NCI-H2196 treated with DMSO at 0.1 percent for 48 hours (cell line): ENCODE results near the gene MRPL43.

ENCODE experiments used
- DNase-seq: peaks from one replicate; lab custom pipeline; 2025; ENCODE audit not compliant: unreplicated experiment; lab: John Stamatoyannopoulos, UW

Gene MRPL43

DNA sequence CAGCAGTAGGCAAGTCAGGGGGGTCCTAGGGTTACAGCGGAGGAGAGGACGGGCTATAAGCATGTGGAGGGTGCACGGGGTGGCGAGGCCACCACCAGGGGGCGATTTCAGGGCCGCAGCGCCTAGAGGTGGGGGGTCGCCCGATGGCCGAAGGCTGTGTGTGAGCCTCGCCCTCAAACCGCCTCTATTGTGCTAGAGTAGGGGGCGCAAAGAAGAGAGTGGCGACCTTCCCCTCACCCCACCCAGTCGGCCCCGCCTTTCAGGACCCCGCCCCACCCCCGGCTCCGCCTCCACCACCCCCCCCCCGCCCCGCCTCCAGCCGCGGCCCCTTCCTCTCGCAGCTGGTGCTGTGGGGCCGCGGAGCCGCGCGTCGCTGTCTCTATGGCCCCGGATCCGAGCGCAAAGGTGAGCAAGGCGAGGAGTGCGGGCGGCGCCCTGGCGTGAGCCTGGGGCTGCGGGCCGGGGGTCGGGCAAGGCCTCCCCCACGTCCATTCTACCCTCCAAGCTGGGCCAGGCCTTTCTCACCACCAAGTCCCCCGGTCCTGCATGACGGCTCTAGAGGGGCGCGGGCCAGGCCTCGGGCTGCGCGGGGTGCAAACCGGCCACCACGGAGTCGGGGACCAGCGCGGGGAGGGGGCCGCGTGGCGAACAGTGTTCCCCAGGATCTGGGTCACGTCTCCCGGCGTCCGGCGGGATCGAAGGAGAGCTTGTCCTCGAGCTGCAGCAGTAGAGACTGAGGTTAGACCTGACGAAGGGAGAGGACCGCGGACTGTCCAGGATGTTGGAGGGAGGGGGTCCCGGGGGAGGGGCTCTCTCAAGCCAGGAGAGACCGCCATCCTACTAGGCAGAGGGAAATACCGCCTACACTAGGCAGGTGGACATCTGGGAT lies 17.9 kb downstream of the MRPL43 start, which contains the start of gene SEMA4G:
SEMA4G (plus strand) TSS at position 318 of the 889 bp plus-strand sequence. CDS start 3,409 bp downstream, outside the sequence.
- DNase-seq = no peak

DNA sequence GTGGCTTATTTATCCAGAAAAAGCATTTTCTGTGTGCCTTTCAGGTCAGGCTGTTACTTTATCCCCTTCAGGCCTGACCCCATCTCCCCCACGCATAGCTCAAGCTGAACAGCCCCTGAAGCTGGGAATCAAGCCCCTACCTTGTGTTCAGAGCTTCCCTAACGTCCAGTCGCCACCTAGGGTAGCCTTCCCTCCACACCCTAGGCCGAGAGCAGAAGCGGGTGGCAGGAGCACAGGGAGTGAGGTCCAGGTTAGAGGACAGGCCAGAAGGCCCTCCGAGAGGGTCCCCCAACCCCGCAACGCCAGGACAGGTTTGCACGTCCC lies 18.5 kb downstream of the MRPL43 start:
- DNase-seq = no peak

DNA sequence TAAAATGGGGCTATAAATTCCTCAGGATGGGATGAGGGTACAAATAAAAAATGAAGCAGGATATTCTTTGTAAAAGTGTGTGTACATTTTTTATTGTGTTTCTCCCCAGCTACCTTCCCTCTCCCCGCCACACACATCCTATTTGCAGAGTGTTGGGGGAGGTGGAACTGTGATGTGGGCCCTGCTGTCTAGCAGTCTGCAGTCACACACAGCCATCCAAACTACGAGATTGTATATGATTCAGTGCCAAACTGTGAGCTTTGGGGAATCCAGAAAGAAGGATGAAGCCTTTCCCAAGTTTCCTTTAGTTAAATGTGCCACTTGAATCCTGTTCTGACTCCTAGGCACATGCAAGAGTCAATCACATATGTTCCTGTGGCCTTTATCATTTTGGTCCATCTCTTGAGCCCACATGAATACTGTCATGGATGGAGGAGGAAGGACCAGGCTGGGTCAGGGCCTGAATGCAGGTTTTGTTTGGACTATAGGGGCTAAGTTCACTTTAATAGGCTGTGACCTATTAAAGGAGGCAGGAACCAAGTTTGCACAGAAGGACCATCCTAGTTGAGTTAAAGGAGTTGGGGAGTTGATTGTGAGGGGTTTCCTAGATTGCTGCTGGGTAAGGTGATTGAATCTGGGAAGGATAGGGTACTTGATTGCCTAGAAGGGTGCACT lies 19.1 kb downstream of the MRPL43 start:
- no peak for DNase-seq

DNA sequence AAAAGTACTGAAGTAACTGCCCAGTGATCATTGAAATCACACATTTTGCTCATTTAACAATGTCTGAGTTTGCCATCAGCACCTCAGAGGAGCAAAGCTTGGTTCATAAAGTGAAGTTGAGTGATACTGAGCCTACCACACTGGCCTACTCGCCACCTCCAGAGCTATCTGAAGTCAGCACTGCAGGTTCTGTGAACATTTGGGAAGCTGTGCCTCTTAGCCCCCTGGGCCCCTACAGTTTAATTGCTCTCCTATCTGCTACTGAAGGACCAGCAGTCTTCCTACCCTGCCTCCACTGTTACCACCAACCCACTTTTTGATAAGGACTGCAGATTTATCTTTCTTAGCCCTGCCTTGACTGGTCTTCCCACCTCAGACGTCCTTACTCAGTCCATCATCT lies 20.0 kb downstream of the MRPL43 start:
- DNase-seq = no peak

DNA sequence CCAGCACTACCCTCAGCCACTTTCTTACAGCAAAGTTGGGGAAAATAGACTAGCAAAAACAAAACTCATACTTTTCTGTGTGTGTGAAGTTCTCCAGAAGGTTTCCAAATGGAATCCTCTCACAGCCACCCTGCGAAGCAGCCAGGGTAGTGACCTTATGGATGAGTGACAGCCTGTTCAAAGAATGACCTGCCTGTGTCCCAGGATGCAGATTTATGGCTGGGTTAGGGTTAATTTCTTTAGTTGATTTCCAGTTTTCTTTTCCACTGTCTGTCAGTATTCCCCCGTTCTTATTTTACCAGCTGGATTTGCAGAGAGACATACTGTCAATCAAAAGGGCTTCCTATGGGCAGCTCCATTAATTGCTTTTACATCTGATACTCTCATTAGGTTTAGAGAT lies 20.4 kb downstream of the MRPL43 start:
- DNase-seq = no peak

DNA sequence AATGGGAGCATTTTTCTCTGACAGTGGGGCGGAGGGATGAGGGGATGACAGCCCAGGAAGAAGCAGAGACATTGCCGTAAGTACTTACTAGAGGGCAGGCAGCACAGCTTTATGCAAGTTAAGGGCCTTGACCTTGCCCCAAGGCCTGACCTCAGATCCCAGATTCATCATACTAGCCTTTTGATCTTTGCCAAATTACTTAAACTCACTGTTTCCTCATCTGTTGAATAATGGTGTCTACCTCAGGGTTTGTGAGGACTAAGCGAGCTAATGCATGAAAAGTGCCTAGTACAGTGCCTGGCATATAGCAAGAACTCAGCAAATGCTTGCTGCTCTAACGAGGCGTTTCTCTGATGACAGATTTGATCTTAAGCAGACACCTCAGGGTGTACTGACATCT lies 21.5 kb downstream of the MRPL43 start:
- no peak for DNase-seq

DNA sequence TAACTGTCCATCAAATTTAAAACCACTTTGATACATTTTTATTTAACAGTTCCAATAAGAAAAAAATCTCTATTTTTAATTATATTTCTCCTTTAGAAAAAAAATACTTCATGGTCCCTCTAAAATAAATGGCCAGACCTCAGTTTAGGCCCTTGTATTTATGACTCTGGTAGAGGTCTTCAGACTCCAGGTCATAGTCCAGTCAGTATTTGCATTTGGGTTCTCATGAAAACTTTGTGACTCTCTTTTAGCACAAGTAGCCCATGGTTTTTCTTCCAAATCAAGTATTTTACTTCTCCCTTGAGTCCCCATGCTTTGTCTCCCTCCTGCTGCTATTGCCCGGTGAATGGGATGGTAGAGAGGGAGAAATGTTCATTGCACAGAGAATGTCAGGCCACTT lies 23.5 kb downstream of the MRPL43 start:
- DNase-seq = no peak

DNA sequence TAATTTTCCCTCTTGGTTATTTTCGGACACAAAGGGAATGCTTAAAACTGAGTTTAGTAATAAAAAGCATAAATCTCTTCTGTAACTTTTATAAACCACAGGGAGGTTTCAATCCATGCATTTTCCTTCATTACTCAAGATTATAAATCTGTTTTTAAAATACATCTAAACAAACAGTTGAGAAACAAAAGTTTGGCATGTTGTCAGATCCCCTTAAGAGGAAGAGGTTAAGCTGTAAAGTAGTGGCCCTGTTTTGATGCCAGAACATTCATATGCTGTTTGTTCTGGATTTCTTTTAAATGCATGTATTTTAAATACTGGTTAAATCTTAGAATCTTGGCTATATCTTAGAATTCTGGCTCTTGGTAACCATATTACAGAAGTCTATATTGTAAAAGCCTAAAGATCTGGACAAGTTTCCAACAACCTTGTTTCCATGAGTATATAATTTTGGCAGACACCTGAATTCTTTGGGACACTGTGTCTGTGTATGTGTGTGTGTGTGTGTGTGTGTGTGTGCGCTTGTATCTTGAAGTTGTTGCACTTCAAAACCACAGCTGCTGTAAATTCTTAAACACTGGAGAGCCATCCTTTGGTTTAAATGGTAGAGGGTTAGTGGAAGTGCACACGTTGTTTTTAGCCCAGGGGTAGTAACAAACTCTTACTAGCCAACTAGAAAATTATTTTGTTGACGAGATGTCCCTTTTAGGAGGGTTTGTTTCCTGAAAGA lies 24.8 kb downstream of the MRPL43 start:
- no peak for DNase-seq

DNA sequence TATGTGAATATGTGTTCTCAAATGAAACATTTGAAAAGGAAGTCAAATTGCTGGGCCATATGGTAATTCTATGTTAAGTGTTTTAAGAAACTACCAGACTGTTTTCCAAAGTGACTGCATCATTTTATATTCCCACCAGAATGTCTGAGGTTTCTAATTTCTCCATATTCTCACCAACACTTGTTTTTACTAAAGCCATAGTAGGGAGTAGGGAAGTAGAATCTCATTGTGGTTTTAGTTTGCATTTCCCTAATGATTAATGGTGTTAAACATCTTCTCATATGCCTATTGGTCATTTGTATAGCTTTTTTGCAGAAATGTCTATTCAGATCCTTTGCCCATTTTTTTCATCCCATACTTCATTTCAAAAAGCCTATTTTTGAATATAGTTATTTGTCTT lies 27.0 kb downstream of the MRPL43 start:
- no peak for DNase-seq

DNA sequence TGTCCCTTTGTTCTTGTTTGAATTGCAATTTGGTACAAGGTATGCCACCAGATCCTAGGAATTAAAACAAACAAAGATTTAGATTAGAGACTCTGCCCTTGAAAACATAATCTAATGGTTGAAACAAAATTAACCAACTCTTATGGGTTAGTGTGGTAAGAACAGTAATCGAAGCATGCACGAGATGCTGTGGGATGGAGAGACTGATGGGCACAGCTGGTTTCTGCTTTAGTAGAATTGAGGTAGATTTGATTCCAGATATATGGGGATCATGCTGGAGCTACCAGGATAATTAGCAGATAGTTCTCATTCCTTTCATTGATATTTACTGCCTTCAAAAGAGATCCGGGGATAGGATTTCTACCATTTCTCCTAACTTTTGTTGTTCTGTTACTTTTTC lies 38.4 kb downstream of the MRPL43 start:
- DNase-seq = no peak

DNA sequence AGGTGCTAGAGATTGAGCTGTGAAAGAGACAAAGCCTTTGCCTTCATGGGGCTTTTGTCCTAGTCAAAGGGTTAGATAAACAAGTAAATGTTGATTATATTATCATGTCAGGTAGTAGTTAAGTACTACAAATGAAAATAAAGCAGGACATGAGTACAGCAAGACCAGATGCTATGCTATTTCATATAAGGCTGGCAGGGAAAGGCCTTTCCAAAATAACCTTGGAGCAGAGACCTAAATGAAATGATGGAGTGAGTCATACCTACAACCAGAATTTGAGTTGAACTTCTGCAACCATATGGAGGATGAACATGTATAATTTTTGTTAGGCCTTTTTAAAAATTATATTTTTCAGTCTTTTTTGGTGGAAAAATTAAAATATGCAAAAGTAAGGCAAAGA lies 41.5 kb downstream of the MRPL43 start:
- DNase-seq = no peak

DNA sequence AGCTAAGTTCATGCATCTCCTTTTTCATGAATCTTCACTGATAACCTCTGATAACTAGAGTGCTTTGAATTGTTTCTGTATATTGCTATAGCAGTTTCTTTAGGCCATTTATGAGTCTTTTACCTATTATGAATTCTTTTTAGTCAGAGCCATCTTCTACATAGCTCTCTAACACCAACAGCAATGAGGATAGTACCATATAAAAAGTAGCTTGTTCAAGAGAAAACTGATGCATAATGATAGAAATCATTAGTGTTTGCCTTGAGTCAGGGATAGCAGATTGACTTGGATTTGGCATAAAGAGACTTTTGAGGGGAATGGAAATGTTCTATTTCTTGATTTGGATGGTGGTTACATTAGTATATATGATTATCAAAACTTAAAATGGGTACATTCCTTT lies 43.8 kb downstream of the MRPL43 start:
- DNase-seq = no peak

DNA sequence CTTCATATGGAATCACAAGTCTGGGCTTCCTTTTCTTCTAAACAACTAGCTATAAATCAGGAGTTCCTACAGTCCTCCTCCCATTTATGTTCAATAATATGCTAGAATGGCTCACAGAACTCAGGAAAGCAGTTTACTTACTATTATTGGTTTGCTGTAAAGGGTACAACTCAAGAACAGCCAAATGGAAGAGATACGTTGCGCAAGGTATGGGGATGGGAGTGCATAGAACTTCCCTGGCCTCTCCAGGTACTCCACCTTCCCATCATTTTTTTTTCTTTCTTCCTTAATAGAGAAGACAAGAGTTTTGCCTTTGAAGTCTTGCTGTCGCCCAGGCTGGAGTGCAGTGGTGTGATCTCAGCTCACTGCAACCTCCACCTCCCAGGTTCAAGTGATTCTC lies 45.1 kb downstream of the MRPL43 start:
- no peak for DNase-seq

DNA sequence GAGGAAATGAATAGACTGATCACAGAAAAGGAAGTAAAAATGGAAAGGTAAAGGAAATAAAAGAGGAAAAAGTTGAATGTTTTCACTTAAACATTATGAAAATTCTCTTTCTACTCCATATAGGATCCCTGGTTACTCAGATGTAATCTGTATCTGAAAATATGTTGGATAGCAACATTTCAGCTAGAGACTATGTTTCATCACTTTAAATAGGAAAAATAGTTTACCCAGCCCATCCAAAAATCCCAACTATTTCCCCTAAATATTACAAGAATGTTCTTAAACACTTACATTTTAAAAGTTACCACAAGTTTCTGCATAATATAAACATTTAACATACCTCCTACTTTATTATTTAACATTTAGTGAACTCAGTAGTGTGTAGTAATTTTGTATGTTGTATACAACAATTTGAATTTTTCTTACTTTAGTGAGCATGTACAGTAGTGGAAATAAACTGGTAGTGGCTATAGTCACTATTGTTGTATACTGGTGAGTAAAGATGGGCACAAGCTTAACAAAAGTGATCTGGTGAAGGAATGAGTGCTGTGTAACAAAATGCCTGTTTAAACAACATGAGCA lies 47.4 kb downstream of the MRPL43 start:
- DNase-seq = no peak
